Amniotic stem cell (primary cell): Measurements from ENCODE around the gene ARL2BP.

Source experiments
- DNase-seq: peaks from one replicate; lab custom pipeline; 2025; lab: John Stamatoyannopoulos, UW

Gene ARL2BP

GRCh38 chr16:57235128-57236021 is 9.7 kb upstream of the ARL2BP start:
- no peak for DNase-seq

- DNase-seq: no peak
Observed at GRCh38 chr16:57236022-57236350, 9.1 kb upstream of the ARL2BP start.

GRCh38 chr16:57238682-57239081 is 6.4 kb upstream of the ARL2BP start:
- no peak for DNase-seq

- no peak for DNase-seq
Observed at GRCh38 chr16:57239107-57239506, 6.0 kb upstream of the ARL2BP start.

- DNase-seq: no peak
Observed at GRCh38 chr16:57240851-57241250, 4.2 kb upstream of the ARL2BP start.

GRCh38 chr16:57242650-57243049 is 2.4 kb upstream of the ARL2BP start:
- no peak for DNase-seq

- DNase-seq: no peak
Observed at GRCh38 chr16:57244463-57244766, 644 bp upstream of the ARL2BP start.

GRCh38 chr16:57245472-57246113 is 534 bp downstream of the ARL2BP start:
- DNase-seq: no peak

GRCh38 chr16:57251352-57251751 is 6.3 kb downstream of the ARL2BP start:
- no peak for DNase-seq

- DNase-seq: no peak
Observed at GRCh38 chr16:57252148-57252721, 7.2 kb downstream of the ARL2BP start.

GRCh38 chr16:57253466-57253865 is 8.4 kb downstream of the ARL2BP start:
- no peak for DNase-seq

- no peak for DNase-seq
Observed at GRCh38 chr16:57255686-57256415, 10.8 kb downstream of the ARL2BP start.

- DNase-seq: no peak
Observed at GRCh38 chr16:57256601-57257395, 11.7 kb downstream of the ARL2BP start.

- DNase-seq: no peak
Observed at GRCh38 chr16:57257455-57258070, 12.5 kb downstream of the ARL2BP start.

GRCh38 chr16:57258226-57258909 is 13.3 kb downstream of the ARL2BP start:
- DNase-seq: no peak

- no peak for DNase-seq
Observed at GRCh38 chr16:57258910-57259475, 13.9 kb downstream of the ARL2BP start.

- DNase-seq: no peak
Observed at GRCh38 chr16:57260294-57260929, 15.4 kb downstream of the ARL2BP start.

GRCh38 chr16:57261806-57262205 is 16.7 kb downstream of the ARL2BP start:
- DNase-seq: no peak

GRCh38 chr16:57262841-57263540 is 17.9 kb downstream of the ARL2BP start:
- no peak for DNase-seq
